GM21447 (cell line): Measurements from ENCODE around the gene NPTX1.

Experiments used
- ATAC-seq: cut with Tn5 transposase; IDR thresholded peaks from one replicate; pipeline ENCODE4 v1.9.1; 2021; ENCODE audit not compliant: unreplicated experiment

Gene NPTX1

GRCh38 chr17:80504686-80505413 is 28.4 kb upstream of the NPTX1 start:
- no peak for ATAC-seq

GRCh38 chr17:80503921-80504320 is 27.5 kb upstream of the NPTX1 start:
- no peak for ATAC-seq

DNA sequence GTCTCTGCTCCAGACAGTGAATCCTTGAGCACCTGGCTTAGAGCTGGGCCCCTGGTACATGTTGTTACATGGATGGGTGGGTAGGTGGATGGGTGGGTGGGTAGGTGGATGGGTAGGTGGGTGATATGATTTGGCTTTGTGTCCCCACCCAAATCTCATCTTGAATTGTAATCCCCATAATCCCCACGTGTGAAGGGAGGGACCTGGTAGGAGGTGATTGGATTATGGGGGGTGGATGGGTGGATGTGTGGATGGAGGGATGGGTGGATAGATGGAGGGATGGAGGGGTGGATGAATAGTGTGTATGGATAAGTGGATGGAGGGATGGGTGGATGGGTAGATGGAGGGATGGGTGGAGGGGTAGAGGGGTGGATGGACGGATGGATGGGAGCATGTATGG is 26.6 kb upstream of the NPTX1 start:
- no peak for ATAC-seq

GRCh38 chr17:80502578-80502877 is 26.1 kb upstream of the NPTX1 start:
- ATAC-seq, result no peak

- ATAC-seq, result no peak
These were observed 25.6 kb upstream of the NPTX1 start for GRCh38 chr17:80501741-80502577.

- ATAC-seq, result no peak
These were observed 23.7 kb upstream of the NPTX1 start for GRCh38 chr17:80499961-80500665.

GRCh38 chr17:80499560-80499959 is 23.2 kb upstream of the NPTX1 start:
- ATAC-seq, result no peak

- no peak for ATAC-seq
These were observed 22.6 kb upstream of the NPTX1 start for GRCh38 chr17:80498920-80499410.

DNA sequence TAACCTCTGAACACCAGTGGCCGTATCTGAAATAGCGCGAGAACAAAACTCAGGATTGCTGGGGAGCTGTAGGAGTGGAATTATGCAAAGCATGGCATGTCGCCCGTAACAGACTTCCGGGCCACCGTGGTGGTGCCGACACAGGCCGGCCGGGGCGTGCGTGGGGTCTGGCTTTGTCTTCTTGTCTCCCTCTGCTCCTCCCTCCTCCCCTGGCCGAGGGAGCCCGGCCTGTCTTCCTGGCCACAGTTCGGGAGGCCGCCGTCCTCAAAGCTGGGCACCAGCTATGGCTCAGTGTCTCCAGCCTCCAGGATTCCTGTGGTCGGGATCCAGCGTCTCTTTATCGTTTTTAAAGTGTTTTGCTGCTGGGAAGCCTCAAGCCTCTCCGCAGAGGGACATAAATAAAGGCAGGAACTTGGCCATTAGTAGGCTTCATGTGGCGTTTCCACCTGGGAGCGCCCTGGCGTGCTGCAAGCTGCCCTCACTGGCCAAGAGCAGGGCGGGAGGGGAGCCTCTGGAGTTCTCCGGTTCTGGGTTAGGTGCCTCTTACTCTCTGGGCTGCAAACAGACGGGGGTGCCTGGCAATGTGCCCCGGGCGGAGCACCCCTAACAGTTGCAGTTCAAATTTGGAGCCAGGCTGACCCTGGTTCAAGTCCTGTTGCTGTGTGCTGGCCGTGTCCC is 22.0 kb upstream of the NPTX1 start:
- ATAC-seq, result no peak

DNA sequence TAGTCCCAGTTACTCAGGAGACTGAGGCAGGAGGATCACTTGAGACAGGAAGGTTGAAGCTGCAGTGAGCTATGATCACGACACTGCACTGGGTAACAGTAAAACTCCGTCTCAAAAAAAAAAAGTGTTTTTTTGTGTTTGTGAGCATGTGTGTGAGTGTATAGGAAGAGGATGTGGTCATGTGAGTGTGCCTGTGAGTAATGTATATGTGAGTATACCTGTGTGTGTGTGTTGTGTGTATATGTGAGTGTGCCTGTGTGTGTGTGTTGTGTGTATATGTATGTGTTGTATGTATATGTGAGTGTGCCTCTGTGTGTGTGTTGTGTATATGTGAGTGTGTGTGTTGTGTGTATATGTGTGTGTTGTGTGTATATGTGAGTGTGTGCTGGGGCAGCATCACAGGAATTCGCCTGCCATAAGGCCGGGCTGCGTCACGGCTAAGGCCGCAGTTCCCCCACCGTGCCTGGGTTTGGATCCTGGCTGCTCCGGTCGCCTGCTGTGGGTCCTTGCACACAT is 21.4 kb upstream of the NPTX1 start:
- ATAC-seq, result no peak

DNA sequence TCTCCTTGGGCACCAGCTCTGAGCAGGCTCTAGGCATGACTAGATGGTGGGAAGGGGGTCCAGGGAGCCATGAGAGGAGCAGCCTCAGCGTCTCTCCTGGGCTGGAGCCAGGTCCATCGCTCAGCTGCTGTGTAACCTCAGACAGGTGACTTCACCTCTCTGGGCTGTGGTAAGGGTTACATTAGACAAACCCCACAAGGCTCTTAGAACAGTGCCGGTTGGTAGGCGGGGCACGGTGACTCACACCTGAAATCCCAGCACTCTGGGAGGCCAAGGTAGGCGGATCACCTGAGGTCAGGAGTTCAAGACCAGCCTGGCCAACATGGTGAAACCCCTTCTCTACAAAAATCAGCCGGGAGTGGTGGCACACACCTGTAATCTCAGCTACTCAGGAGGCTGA is 18.1 kb upstream of the NPTX1 start:
- no peak for ATAC-seq

DNA sequence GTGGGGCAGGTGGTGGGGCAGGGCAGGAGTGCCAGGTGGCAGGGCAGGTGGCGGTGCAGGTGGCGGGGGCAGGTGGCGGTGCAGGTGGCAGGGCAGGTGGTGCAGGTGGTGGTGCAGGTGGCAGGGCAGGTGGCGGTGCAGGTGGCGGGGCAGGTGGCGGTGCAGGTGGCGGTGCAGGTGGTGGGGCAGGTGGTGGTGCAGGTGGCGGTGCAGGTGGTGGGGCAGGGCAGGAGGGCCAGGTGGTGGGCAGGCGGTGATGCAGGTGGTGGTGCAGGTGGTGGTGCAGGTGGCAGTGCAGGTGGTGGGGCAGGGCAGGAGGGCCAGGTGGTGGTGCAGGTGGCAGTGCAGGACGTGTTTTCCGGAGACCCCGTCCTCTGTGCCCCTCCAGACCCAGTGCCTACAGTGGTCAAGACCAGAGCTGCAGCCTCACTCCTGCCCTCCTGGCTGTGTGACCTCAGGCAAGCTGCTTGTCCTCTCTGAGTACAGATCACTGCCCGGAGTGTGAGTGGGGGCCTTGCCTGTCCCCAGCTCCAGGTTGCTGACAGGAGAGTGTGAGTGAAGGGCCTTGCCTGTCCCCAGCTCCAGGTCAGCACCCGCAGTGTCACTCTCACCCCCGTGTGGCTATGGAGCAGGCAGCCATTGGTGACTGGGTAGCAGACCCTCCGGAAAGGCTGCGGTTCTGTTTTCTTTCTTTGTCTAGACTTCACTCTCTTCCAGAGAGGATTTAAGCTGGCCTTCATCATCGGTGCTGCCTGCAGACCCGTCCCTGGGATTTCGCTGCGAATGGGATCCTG is 16.1 kb upstream of the NPTX1 start:
- no peak for ATAC-seq

DNA sequence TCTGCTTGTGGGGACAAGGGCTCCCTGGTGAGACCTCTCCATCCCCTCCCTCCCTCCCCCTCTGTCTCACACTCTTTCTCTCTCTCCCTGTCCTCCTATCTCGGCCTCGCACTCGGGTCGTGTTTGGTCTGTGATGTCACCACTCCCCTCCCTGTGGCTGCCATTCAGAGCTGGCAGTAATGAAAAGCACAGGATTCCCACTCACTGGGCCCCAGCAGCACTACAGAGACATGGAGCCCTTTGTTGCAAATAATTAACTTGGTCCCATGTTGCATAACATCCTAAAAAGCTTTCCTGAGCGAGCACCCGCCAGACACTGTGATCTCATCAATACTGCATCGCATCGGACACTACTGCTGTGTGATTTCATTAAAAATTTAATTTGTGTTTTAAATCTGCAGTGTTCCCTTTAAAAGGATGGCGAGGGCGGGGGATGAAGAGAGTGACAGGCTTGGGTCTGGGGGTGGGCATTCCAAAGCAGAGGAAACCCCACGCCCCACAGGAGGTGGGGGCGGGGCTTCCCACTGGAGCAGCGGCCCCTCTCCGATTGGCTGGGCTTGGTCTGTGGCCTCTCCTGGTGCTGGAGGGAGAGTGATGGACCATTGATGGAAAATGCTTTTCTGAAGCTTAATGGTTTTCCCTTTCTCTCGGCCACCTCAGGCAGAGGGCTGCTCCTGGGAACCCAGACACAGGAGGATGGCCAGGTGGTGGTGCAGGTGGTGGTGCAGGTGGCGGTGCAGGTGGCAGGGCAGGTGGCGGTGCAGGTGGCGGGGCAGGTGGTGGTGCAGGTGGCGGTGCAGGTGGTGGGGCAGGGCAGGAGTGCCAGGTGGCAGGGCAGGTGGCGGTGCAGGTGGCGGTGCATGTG is 15.3 kb upstream of the NPTX1 start:
- no peak for ATAC-seq

DNA sequence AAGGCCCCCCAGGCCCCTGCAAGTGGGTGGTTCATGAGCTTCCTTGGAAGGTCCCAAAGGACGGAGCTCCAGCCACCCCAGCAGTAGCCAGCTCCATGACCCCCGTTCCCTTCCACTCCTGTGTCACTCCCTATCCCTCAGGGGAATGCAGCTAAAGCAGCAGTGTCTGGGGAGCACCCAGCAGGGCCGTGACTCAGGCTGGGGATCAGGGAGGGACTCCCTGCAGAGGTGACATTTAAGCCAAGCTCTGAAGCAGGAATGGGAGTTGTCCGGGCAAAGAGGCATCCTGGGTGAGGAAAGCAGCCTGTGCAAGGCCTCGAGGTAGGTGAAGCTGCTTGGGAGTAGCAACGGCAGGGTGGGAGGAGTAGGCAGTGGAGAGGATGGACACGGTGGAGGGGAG is 11.1 kb upstream of the NPTX1 start:
- no peak for ATAC-seq

DNA sequence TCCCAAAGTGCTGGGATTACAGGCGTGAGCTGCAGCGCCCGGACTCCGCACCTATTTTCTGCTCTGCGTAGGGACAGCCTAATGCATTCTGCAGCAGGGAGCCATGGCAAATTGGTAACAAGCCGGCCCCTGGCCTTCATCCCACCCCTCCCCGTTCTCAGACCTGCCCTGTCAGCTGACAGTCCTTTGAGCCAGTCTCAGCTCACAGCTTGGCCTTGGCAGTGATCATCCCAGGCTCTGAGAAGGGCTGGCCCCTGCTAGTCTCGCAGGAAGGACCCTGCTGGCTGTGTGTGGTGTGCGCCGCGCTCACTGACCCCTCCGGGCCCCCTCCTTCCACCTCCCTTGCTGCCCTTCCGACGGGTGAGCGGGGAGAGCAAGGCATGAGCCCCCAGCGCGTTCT is 10.3 kb upstream of the NPTX1 start:
- ATAC-seq, result no peak

- no peak for ATAC-seq
These were observed 9.4 kb upstream of the NPTX1 start for GRCh38 chr17:80485846-80486245.

- ATAC-seq, result no peak
These were observed 6.3 kb upstream of the NPTX1 start for GRCh38 chr17:80482555-80483308.

GRCh38 chr17:80482058-80482318 is 5.6 kb upstream of the NPTX1 start:
- no peak for ATAC-seq
